ENCODE measurements around the gene DIP2A. TPM values are rescaled to one million over a fixed set of nuclear protein-coding genes. Genes with fewer than 3 reads are reported as not detected.
"Not testable (repeated sequence)": the region's sequence is repeated elsewhere in the genome, so short reads cannot be mapped to it uniquely, and the experiment has no call there.

Gene DIP2A
- total RNA-seq, 1 donor from 2014 or later: 30.5 TPM

GRCh38 chr21:46429754-46430681 is 28.7 kb upstream of the DIP2A start:
- H3K9me3 Mint-ChIP-seq: no peaks in the 10 kb centered on the region
- no peak overlapping the region for H3K4me3 Mint-ChIP-seq
- DNase-seq: no peak
- intact Hi-C loops (cut with micrococcal nuclease): no loop called here
- H3K36me3 Mint-ChIP-seq (ENCODE audit: low read depth): peaks cover 31% of the 10 kb centered on the region
- no peaks in the 10 kb centered on the region for H3K27me3 Mint-ChIP-seq
- H3K4me1 Mint-ChIP-seq: no peaks in the 10 kb centered on the region
- no peak overlapping the region for H3K27ac Mint-ChIP-seq

- H3K27ac Mint-ChIP-seq: no peak overlapping the region
- H3K27me3 Mint-ChIP-seq: no peaks in the 10 kb centered on the region
- no peak for DNase-seq
- no peaks in the 10 kb centered on the region for H3K4me1 Mint-ChIP-seq
- peaks cover 33% of the 10 kb centered on the region for H3K36me3 Mint-ChIP-seq (ENCODE audit: low read depth)
- intact Hi-C loops (cut with micrococcal nuclease): no loop called here
- no peak overlapping the region for H3K4me3 Mint-ChIP-seq
- H3K9me3 Mint-ChIP-seq: no peaks in the 10 kb centered on the region
Observed at GRCh38 chr21:46431448-46431847, 27.2 kb upstream of the DIP2A start.

GRCh38 chr21:46431884-46432488 is 26.7 kb upstream of the DIP2A start:
- Mint-ChIP-seq H3K9me3 (no peaks in the 10 kb centered on the region), H3K27me3 (no peaks in the 10 kb centered on the region), H3K4me1 (no peaks in the 10 kb centered on the region), H3K36me3 (ENCODE audit: low read depth) (peaks cover 33% of the 10 kb centered on the region), H3K4me3 (no peak overlapping the region), H3K27ac (no peak overlapping the region)
- intact Hi-C loops (cut with micrococcal nuclease): no loop called here
- no peak for DNase-seq

- DNase-seq; H3K4me1 Mint-ChIP-seq; H3K9me3 Mint-ChIP-seq; H3K27ac Mint-ChIP-seq; H3K4me3 Mint-ChIP-seq; H3K27me3 Mint-ChIP-seq; intact Hi-C loops (cut with micrococcal nuclease): not testable (repeated sequence)
- peaks cover 36% of the 10 kb centered on the region for H3K36me3 Mint-ChIP-seq (ENCODE audit: low read depth)
Observed at GRCh38 chr21:46433116-46433515, 25.6 kb upstream of the DIP2A start.

GRCh38 chr21:46434322-46434958 is 24.3 kb upstream of the DIP2A start:
- Mint-ChIP-seq H3K4me3 (no peak overlapping the region), H3K4me1 (no peaks in the 10 kb centered on the region), H3K27me3 (no peaks in the 10 kb centered on the region), H3K36me3 (ENCODE audit: low read depth) (peaks cover 38% of the 10 kb centered on the region), H3K9me3 (no peaks in the 10 kb centered on the region), H3K27ac (no peak overlapping the region)
- no peak for DNase-seq
- intact Hi-C loops (cut with micrococcal nuclease): no loop called here

GRCh38 chr21:46435786-46436227 is 22.9 kb upstream of the DIP2A start:
- H3K27ac Mint-ChIP-seq: no peak overlapping the region
- H3K27me3 Mint-ChIP-seq: no peaks in the 10 kb centered on the region
- H3K9me3 Mint-ChIP-seq: no peaks in the 10 kb centered on the region
- no peak overlapping the region for H3K4me3 Mint-ChIP-seq
- no peaks in the 10 kb centered on the region for H3K4me1 Mint-ChIP-seq
- peaks cover 41% of the 10 kb centered on the region for H3K36me3 Mint-ChIP-seq (ENCODE audit: low read depth)
- intact Hi-C loops (cut with micrococcal nuclease): no loop called here
- no peak for DNase-seq

- intact Hi-C loops (cut with micrococcal nuclease): no loop called here
- Mint-ChIP-seq H3K27me3 (no peaks in the 10 kb centered on the region), H3K9me3 (no peaks in the 10 kb centered on the region), H3K4me3 (no peak overlapping the region), H3K27ac (no peak overlapping the region), H3K4me1 (no peaks in the 10 kb centered on the region), H3K36me3 (ENCODE audit: low read depth) (peaks cover 41% of the 10 kb centered on the region)
- DNase-seq: no peak
Observed at GRCh38 chr21:46436621-46437020, 22.1 kb upstream of the DIP2A start.

- intact Hi-C loops (cut with micrococcal nuclease): no loop called here
- Mint-ChIP-seq H3K4me1 (no peaks in the 10 kb centered on the region), H3K4me3 (no peak overlapping the region), H3K27ac (no peak overlapping the region), H3K9me3 (no peaks in the 10 kb centered on the region), H3K36me3 (ENCODE audit: low read depth) (peaks cover 38% of the 10 kb centered on the region), H3K27me3 (no peaks in the 10 kb centered on the region)
- no peak for DNase-seq
Observed at GRCh38 chr21:46437096-46437498, 21.6 kb upstream of the DIP2A start.

- no peak for DNase-seq
- Mint-ChIP-seq H3K27me3 (no peaks in the 10 kb centered on the region), H3K4me3 (no peak overlapping the region), H3K36me3 (ENCODE audit: low read depth) (peaks cover 36% of the 10 kb centered on the region), H3K4me1 (no peaks in the 10 kb centered on the region), H3K9me3 (no peaks in the 10 kb centered on the region), H3K27ac (no peak overlapping the region)
- intact Hi-C loops (cut with micrococcal nuclease): no loop called here
Observed at GRCh38 chr21:46437511-46437910, 21.2 kb upstream of the DIP2A start.

GRCh38 chr21:46438241-46438640 is 20.4 kb upstream of the DIP2A start:
- intact Hi-C loops (cut with micrococcal nuclease): no loop called here
- Mint-ChIP-seq H3K27me3 (no peaks in the 10 kb centered on the region), H3K36me3 (ENCODE audit: low read depth) (peaks cover 41% of the 10 kb centered on the region), H3K9me3 (no peaks in the 10 kb centered on the region), H3K4me1 (no peaks in the 10 kb centered on the region), H3K4me3 (no peak overlapping the region), H3K27ac (no peak overlapping the region)
- DNase-seq: no peak

GRCh38 chr21:46439906-46440305 is 18.8 kb upstream of the DIP2A start:
- no peaks in the 10 kb centered on the region for H3K27me3 Mint-ChIP-seq
- DNase-seq: no peak
- H3K4me1 Mint-ChIP-seq: no peaks in the 10 kb centered on the region
- no peak overlapping the region for H3K4me3 Mint-ChIP-seq
- peaks cover 42% of the 10 kb centered on the region for H3K36me3 Mint-ChIP-seq (ENCODE audit: low read depth)
- H3K9me3 Mint-ChIP-seq: no peaks in the 10 kb centered on the region
- intact Hi-C loops (cut with micrococcal nuclease): no loop called here
- no peak overlapping the region for H3K27ac Mint-ChIP-seq

- H3K36me3 Mint-ChIP-seq (ENCODE audit: low read depth): peaks cover 48% of the 10 kb centered on the region
- no peaks in the 10 kb centered on the region for H3K4me1 Mint-ChIP-seq
- intact Hi-C loops (cut with micrococcal nuclease): no loop called here
- no peak overlapping the region for H3K4me3 Mint-ChIP-seq
- H3K27ac Mint-ChIP-seq: no peak overlapping the region
- no peaks in the 10 kb centered on the region for H3K9me3 Mint-ChIP-seq
- DNase-seq: no peak
- no peaks in the 10 kb centered on the region for H3K27me3 Mint-ChIP-seq
Observed at GRCh38 chr21:46441331-46441730, 17.4 kb upstream of the DIP2A start.

GRCh38 chr21:46441961-46442498 is 16.7 kb upstream of the DIP2A start:
- Mint-ChIP-seq H3K27me3 (no peaks in the 10 kb centered on the region), H3K4me3 (no peak overlapping the region), H3K4me1 (no peaks in the 10 kb centered on the region), H3K9me3 (no peaks in the 10 kb centered on the region), H3K27ac (no peak overlapping the region), H3K36me3 (ENCODE audit: low read depth) (peaks cover 50% of the 10 kb centered on the region)
- intact Hi-C loops (cut with micrococcal nuclease): no loop called here
- no peak for DNase-seq

- Mint-ChIP-seq H3K4me3 (no peak overlapping the region), H3K4me1 (peaks cover 3% of the 10 kb centered on the region), H3K36me3 (ENCODE audit: low read depth) (peaks cover 51% of the 10 kb centered on the region), H3K9me3 (no peaks in the 10 kb centered on the region), H3K27me3 (no peaks in the 10 kb centered on the region), H3K27ac (no peak overlapping the region)
- DNase-seq: no peak
- intact Hi-C loops (cut with micrococcal nuclease): no loop called here
Observed at GRCh38 chr21:46442938-46443337, 15.8 kb upstream of the DIP2A start.

Measured in activated CD4-positive, alpha-beta T cell treated with anti-CD3 and anti-CD28 coated beads, Interleukin-2, amount 10 ng/mL, durations not matched to agents 24 days and 14 days (primary cell).